ENCODE data around the gene RBMS2.

Gene RBMS2

DNA sequence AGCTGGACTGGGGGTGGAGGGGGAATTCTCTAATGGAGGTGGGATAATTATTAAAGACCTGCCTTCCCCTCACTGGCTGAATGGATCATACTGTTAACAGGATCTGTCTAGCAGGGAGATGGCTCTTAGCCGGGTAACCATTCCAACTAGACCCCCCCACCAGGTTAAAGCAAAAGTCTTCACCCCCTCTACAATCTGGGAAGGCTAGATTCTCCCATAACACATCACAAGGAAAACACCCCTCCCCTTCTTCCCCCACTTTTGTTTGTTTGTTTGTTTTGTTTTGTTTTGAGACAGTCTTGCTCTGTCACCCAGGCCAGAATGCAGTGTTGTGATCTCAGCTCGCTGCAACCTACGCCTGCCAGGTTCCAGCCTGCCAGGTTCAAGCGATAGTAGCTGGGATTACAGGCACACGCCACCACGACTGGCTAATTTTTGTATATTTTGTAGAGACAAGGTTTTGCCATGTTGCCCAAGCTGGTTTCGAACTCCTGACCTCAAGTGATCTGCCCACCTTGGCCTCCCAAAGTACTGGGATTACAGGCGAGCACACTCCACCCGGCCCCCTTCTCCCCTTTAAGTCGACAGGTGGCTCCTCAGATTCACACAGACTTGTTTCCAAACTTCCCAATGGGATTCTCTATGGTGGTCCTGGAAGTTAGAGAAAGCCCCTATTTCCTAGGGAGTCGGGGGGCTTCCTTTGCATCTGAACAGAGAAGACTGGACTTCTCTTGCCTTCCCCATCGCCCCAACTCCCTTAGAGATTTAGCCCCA is 112.0 kb downstream of the RBMS2 start:
- Histone ChIP-seq H3K36me3 (ENCODE audit: insufficient read depth, low read length) (peaks cover 14% of the 10 kb centered on the region), H3K4me3 (peak overlapping the region; percentile 80), H3K27ac (no peak overlapping the region), H3K9ac (ENCODE audit: insufficient read length) (peak overlapping the region; percentile 68), H3K9me3 (ENCODE audit: low read depth, low read length) (no peaks in the 10 kb centered on the region)
- TF ChIP-seq POLR2AphosphoS5 (IDR thresholded peaks at IDR 0.05; ENCODE audit: borderline replicate concordance, low read depth, low read length) (no peak), EZH2 (IDR thresholded peaks at IDR 0.05) (no peak), FOXP2 (optimal IDR thresholded peaks at IDR 0.05; ENCODE audit: control extremely low read depth, extremely low read length, insufficient read depth) (no peak)
- no peak for DNase-seq (ENCODE audit: low read depth, low spot score)

DNA sequence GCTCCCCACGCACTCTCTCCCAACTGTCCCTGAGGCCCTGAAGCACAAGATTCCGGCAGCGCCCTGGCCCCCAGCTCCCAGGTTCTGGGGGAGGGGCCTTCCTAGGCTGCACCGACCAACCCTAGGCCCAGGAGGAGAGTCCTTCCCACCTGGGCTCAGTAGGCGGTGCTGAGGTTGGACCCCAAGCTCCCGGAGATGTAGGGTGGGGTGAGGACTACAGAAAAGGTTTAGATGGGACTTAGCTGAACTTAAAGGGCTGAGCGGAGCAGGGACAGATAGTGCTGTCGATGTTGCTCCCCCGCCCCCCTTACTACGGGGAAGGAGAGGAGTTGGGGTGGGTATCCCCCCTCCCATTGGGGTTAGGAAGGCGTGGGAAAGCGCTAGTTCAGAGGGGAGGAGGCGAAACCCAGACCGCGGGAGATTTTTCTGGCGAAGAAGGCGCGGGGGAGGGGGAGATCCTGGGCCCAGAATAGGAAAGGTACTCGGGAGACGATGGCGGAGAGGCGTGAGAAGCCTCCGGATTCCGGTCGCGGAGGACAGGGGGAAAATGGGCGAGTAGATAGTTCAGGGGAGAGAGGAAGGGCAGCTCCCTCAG is 112.7 kb downstream of the RBMS2 start:
- Histone ChIP-seq H3K9ac (ENCODE audit: insufficient read length) (peak overlapping the region; percentile 68), H3K4me3 (peak overlapping the region; percentile 80), H3K36me3 (ENCODE audit: insufficient read depth, low read length) (peaks cover 21% of the 10 kb centered on the region), H3K27ac (no peak overlapping the region; the same call in 1 of the 2 replicates), H3K9me3 (ENCODE audit: low read depth, low read length) (no peaks in the 10 kb centered on the region)
- no peak for DNase-seq (ENCODE audit: low read depth, low spot score)
- TF ChIP-seq EZH2 (IDR thresholded peaks at IDR 0.05) = no peak
- TF ChIP-seq POLR2AphosphoS5 (IDR thresholded peaks at IDR 0.05; ENCODE audit: borderline replicate concordance, low read depth, low read length) = peak; percentile 34; the same call in 1 of the 2 replicates
- no peak for TF ChIP-seq FOXP2 (optimal IDR thresholded peaks at IDR 0.05; ENCODE audit: control extremely low read depth, extremely low read length, insufficient read depth)

DNA sequence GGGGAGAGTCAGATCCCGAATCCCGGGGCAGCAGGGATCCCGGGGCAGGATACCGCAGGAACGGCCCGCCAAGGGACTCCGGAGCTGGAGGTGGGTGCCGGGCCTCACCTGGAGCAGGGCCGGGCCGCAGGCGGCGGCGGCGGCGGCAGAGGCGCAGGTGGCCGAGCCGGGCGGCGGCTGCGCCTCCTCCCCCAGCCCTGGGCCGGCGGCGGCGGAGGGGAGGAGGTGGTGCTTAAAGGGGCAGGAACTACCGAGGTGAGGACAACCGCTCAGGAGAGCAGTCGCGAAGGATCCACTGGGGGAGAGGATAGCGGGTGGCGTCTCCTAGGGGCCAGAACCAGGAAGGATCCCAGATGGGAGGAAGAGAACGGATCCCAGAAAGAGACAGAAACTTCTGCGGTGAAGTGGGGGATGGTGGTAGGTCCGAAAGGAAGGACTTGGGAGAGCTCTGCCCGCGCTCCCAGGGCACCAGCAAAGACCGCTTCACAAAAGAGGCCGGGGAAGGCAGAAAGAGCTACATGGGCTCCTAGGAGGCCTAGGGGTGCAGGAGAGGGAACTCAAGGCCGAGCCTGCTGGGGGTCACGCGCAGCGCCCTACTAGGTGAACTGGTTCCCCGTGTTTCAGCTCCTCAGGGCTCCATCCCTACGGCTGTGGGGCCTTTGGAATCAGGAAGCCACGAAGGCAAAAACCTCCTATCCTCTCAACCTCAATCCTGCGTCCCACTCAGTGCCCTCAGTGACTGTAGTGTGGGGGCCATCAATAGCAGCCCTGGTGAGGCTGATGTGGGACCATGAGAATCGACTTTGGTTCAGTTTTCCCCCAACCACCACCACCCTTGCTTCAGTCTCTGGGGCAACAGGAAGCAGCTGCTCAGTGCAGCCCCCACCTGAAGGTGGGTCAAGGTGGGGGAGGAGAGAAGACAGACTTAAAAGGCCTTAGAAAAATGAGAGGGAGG is 113.5 kb downstream of the RBMS2 start:
- Histone ChIP-seq H3K9ac (ENCODE audit: insufficient read length) (peak overlapping the region; percentile 68), H3K27ac (peak overlapping the region; percentile 92), H3K9me3 (ENCODE audit: low read depth, low read length) (no peaks in the 10 kb centered on the region), H3K4me3 (peak overlapping the region; percentile 80), H3K36me3 (ENCODE audit: insufficient read depth, low read length) (peaks cover 28% of the 10 kb centered on the region)
- TF ChIP-seq EZH2 (IDR thresholded peaks at IDR 0.05) = no peak
- TF ChIP-seq POLR2AphosphoS5 (IDR thresholded peaks at IDR 0.05; ENCODE audit: borderline replicate concordance, low read depth, low read length) = 0 out of 2 replicates have a peak, but pooled peaks have one; percentile 18
- no peak for DNase-seq (ENCODE audit: low read depth, low spot score)

DNA sequence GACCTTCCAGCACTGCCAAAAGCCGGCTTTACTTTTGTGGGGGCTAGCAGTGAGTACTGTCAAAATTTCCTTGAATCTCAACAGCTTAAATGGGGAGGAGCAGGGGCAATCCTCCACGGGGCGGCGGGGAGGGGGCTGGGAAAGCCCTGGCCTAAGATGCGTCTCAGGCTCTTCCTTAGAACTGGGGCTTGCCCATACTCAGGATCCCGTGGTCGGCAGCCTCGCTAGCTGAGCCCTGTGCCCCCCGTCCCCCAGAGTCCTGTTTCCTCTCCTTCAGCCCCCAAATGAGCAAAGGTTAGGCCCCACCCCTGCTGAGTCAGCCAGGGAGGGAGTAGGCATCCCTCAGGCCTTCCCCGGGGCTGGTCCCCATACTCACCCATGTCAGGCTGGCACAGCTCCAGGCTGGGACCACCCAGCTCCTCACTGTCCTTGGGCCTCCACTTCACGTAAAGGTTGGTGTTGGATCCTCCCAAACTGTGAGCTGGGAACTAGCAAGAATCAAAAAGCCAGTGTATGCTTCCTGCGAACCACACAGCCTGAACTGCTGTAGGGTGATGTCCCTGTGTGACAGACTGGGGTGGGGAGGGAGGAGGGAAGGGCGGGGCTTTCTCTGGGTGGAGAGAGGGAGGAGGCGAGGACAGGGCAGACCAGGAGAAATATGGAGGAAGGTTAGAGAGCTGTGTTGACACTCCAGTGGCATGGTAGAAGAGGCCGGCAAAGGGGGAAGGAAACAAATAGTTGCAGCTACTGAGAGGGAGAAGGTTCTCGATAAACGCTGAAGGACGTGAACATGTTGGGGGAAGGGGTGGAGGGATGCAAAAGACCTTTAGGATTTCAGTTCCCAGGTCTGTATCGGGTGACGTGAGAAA is 114.4 kb downstream of the RBMS2 start:
- TF ChIP-seq POLR2AphosphoS5 (IDR thresholded peaks at IDR 0.05; ENCODE audit: borderline replicate concordance, low read depth, low read length) (no peak; the same call in 1 of the 2 replicates), EZH2 (IDR thresholded peaks at IDR 0.05) (no peak), FOXP2 (optimal IDR thresholded peaks at IDR 0.05; ENCODE audit: control extremely low read depth, extremely low read length, insufficient read depth) (no peak)
- H3K9ac ChIP-seq (ENCODE audit: insufficient read length) = peak overlapping the region; percentile 68
- peak overlapping the region; percentile 80 for H3K4me3 ChIP-seq
- H3K27ac ChIP-seq = peak overlapping the region; percentile 92
- H3K9me3 ChIP-seq (ENCODE audit: low read depth, low read length) = no peaks in the 10 kb centered on the region
- peak; percentile 58 for DNase-seq (ENCODE audit: low read depth, low spot score)
- peaks cover 37% of the 10 kb centered on the region for H3K36me3 ChIP-seq (ENCODE audit: insufficient read depth, low read length)

DNA sequence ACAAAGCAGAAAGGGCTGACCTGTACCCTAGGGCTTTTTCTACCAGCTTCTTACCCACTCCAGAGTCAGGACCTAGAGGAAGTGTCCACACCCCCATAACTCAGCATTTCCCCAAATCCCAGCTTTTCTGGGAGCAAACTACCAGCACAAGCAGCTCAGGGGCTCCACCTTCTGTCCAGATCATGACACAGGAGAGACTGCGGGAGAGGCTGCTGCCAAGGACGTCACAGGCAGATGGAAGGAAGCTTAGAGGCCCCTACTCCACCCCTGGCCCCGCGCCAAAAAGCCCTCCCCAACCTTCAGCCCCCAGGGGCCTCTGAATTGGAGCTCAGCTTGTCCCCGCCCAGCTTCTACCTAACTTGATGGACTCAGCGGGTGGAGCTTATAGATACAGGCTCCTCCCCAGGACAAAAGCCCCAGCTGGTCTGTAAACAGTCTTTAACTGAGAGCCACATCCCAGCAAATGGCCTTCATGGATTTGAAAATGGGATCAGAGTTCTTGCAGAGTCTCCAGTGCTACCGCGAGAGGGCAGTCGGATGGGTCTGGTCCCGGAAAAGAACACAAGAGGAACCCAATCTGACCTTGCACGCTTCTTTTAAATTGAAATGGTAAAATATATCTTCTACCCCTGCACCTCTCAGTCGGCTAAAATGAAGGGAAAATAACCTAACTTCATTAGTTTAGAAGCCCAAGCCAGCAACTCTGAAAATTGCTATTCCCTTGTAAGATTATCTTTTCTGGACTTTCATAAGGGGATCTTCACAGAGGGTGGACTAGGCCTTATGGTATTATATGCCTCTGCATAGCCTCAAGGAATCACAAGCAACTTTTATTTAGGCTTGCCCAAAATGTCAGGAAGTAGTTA is 115.3 kb downstream of the RBMS2 start:
- Histone ChIP-seq H3K36me3 (ENCODE audit: insufficient read depth, low read length) (peaks cover 45% of the 10 kb centered on the region), H3K27ac (peak overlapping the region; percentile 92), H3K9ac (ENCODE audit: insufficient read length) (peak overlapping the region; percentile 34), H3K9me3 (ENCODE audit: low read depth, low read length) (no peaks in the 10 kb centered on the region), H3K4me3 (peak overlapping the region; percentile 80)
- TF ChIP-seq POLR2AphosphoS5 (IDR thresholded peaks at IDR 0.05; ENCODE audit: borderline replicate concordance, low read depth, low read length) (peak; percentile 90), FOXP2 (optimal IDR thresholded peaks at IDR 0.05; ENCODE audit: control extremely low read depth, extremely low read length, insufficient read depth) (no peak)
- peak; percentile 99 for DNase-seq (ENCODE audit: low read depth, low spot score)

DNA sequence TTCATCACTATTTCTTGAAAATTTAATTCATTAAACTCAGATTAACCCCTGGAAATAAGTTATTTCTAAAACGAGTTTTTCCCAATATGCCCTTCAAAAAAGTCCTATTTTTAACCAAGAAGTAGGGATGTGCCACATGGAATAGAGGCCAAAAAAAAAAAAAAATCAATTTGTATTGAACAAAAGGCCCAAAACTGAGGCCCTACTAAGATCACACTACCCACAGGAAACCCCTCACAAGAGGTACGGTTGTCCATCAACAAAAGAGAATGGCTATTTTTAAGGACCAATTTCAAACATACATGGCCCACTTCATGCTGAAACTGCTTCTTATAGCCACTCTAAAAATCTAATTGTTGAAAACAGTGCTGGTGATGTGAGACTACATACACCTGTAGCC is 116.0 kb downstream of the RBMS2 start:
- H3K9ac ChIP-seq (ENCODE audit: insufficient read length) = no peak overlapping the region
- DNase-seq (ENCODE audit: low read depth, low spot score) = no peak
- peak overlapping the region; percentile 92 for H3K27ac ChIP-seq
- H3K9me3 ChIP-seq (ENCODE audit: low read depth, low read length) = no peaks in the 10 kb centered on the region
- TF ChIP-seq POLR2AphosphoS5 (IDR thresholded peaks at IDR 0.05; ENCODE audit: borderline replicate concordance, low read depth, low read length) (no peak), FOXP2 (optimal IDR thresholded peaks at IDR 0.05; ENCODE audit: control extremely low read depth, extremely low read length, insufficient read depth) (no peak), EZH2 (IDR thresholded peaks at IDR 0.05) (no peak)
- H3K36me3 ChIP-seq (ENCODE audit: insufficient read depth, low read length) = peaks cover 53% of the 10 kb centered on the region
- H3K4me3 ChIP-seq = no peak overlapping the region; the same call in 1 of the 2 replicates

DNA sequence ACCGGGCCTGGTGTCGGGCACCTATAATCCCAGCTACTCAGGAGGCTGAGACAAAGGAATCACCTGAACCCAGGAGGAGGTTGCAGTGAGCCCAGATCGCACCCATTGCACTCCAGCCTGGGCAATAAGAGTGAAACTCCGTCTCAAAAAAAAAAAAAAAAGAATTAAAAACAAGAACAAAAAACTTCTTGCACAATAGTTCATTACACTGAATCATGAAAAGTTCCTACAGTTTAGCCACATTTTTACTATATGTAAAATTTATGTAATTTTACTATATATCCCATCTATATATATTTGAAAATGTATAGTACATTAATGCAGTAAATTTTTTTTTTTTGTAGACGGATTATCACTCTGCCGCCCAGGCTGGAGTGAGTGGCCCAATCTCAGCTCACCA is 119.6 kb downstream of the RBMS2 start:
- Histone ChIP-seq H3K4me3 (no peak overlapping the region), H3K36me3 (ENCODE audit: insufficient read depth, low read length) (peaks cover 76% of the 10 kb centered on the region), H3K9ac (ENCODE audit: insufficient read length) (no peak overlapping the region), H3K9me3 (ENCODE audit: low read depth, low read length) (no peaks in the 10 kb centered on the region), H3K27ac (no peak overlapping the region)
- DNase-seq (ENCODE audit: low read depth, low spot score) = no peak
- TF ChIP-seq FOXP2 (optimal IDR thresholded peaks at IDR 0.05; ENCODE audit: control extremely low read depth, extremely low read length, insufficient read depth) (no peak), EZH2 (IDR thresholded peaks at IDR 0.05) (no peak), POLR2AphosphoS5 (IDR thresholded peaks at IDR 0.05; ENCODE audit: borderline replicate concordance, low read depth, low read length) (no peak)
